ENCODE data around the gene STK39. TPM values are rescaled to one million over a fixed set of nuclear protein-coding genes. Genes with fewer than 3 reads are reported as not detected.
A peak's percentile ranks its signal among the peaks of the same experiment; 100 is the strongest.

The STK39 gene
- total and polyA plus RNA-seq, 2 of the 4 experiments (the other 2 are of a cell fraction): 11.8 to 16.4 TPM

- WGBS, 2 experiments (ENCODE audit: extremely low coverage in 2 of 2, insufficient read length in 1 of 2): no CpG with 5 or more reads among the region's 6 CpGs
- BruUV-seq (replicated peaks): no TSS peak
- H4K91ac ChIP-seq (ENCODE audit: insufficient read depth, low read depth, low read length): peak overlapping the region; percentile 91
These were observed 260.4 kb downstream of the STK39 start for GRCh38 chr2:167987026-167987425.

More at GRCh38 chr2:167987026-167987425, 260.4 kb downstream of the STK39 start:
- Histone ChIP-seq H3K23ac (ENCODE audit: low read depth, low read length) (no peak overlapping the region), H4K8ac (ENCODE audit: low read depth in 2 of 2, low read length in 2 of 2) (peak overlapping the region; percentile 26 to 84; a peak in 3 of 4 replicates), H3K4ac (ENCODE audit: low read depth, low read length) (peak overlapping the region; percentile 90; the same call in 1 of the 2 replicates), H2BK5ac (ENCODE audit: low read depth, low read length, poor library complexity, severe bottlenecking) (peak overlapping the region; percentile 71), H3K14ac (replicated peaks; ENCODE audit: low read depth, low read length) (no peak overlapping the region), H3K9ac (ENCODE audit: low read depth, low read length) (no peak overlapping the region), H3K36me3 (ENCODE audit: control insufficient read depth, insufficient read depth, low read length) (no peaks in the 10 kb centered on the region; the same call in 1 of the 2 replicates), H3K27me3 (ENCODE audit: control insufficient read depth, insufficient read depth, low read length) (no peaks in the 10 kb centered on the region), H3K4me1 (ENCODE audit: control insufficient read depth, insufficient read depth, low read length) (peaks cover 26% of the 10 kb centered on the region), H3K9me1 (ENCODE audit: insufficient read depth, low read length) (peaks cover 4% of the 10 kb centered on the region), H3K9me3 (ENCODE audit: control insufficient read depth, insufficient read depth, low read length) (no peaks in the 10 kb centered on the region), H3K79me1 (ENCODE audit: low read depth in 1 of 2, low read length in 2 of 2) (peaks cover 4 to 10% of the 10 kb centered on the region in 2 experiments; a peak in 3 of 4 replicates), H2BK120ac (ENCODE audit: low read depth, low read length) (peak overlapping the region; percentile 91), H4K5ac (ENCODE audit: low read depth, low read length) (peak overlapping the region; percentile 87), H3K56ac (ENCODE audit: extremely low read depth, insufficient read depth, low read length) (no peak overlapping the region), H2AK9ac (replicated peaks; ENCODE audit: low read depth, low read length, poor library complexity) (no peak overlapping the region), H2AK5ac (ENCODE audit: low read depth, low read length) (no peak overlapping the region; the same call in 1 of the 2 replicates), H3K4me3 (ENCODE audit: insufficient read depth, low read depth, low read length) (no peak overlapping the region), H2AFZ (replicated peaks; ENCODE audit: low read length, poor library complexity) (no peak overlapping the region), H2BK20ac (ENCODE audit: low read depth, low read length) (peak overlapping the region; percentile 94; the same call in 1 of the 2 replicates), H3K4me2 (ENCODE audit: low read depth, low read length) (no peak overlapping the region), H4K20me1 (ENCODE audit: insufficient read depth, low read length) (no peaks in the 10 kb centered on the region), H3K27ac (ENCODE audit: insufficient read depth, low read length) (peak overlapping the region; percentile 74; the same call in 1 of the 2 replicates), H2BK15ac (ENCODE audit: low read depth, low read length) (0 out of 3 replicates have a peak overlapping the region, but pooled peaks have one; percentile 4), H3K18ac (ENCODE audit: low read depth, low read length) (peak overlapping the region; percentile 97)
- dilution Hi-C loops (cut with HindIII; ENCODE audit: low sequenced_read_pairs, unreplicated experiment): no loop called here
- CTCF ChIA-PET: interaction anchor here (0.6 to 1.2 kb wide), 2 partner anchors 14 to 561 kb away, joined by 3 read pairs; no protein-coding TSS in a partner anchor
- POLR2A ChIA-PET (ENCODE audit: unreplicated experiment): no interaction called here
- in situ Hi-C loops (cut with MboI; ENCODE audit: low sequenced_read_pairs): no loop called here
- ATAC-seq (ENCODE audit: low read depth) (no peak), DNase-seq (no peak)
- TF ChIP-seq NFE2L2 (IDR thresholded peaks at IDR 0.05; ENCODE audit: low read depth, low read length): no peak
- no peak for TF ChIP-seq RAD21 (IDR thresholded peaks at IDR 0.05; ENCODE audit: low read length)
- no peak for TF ChIP-seq RCOR1 (IDR thresholded peaks at IDR 0.05; ENCODE audit: insufficient replicate concordance, low read length)
- TF ChIP-seq RFX5 (IDR thresholded peaks at IDR 0.05; ENCODE audit: low read depth, low read length): no peak
- TF ChIP-seq CHD1 (IDR thresholded peaks at IDR 0.05; ENCODE audit: low read depth, low read length): no peak
- no peak for TF ChIP-seq MXI1 (IDR thresholded peaks at IDR 0.05; ENCODE audit: borderline replicate concordance, low read depth, low read length)
- no peak for TF ChIP-seq CTCF (conservative IDR thresholded peaks at IDR 0.05; ENCODE audit: low read depth, low read length)
- no peak for TF ChIP-seq SMC3 (IDR thresholded peaks at IDR 0.05; ENCODE audit: low read depth, low read length)
- intact Hi-C loops (cut with micrococcal nuclease): loop anchor here (5.0 kb wide), 1 partner anchor 45 kb away; no protein-coding TSS in a partner anchor
